AG09319 (cell line): ENCODE data around the gene CCDC200.
A peak's percentile ranks its signal among the peaks of the same experiment; 100 is the strongest.
"Not testable (repeated sequence)": the region's sequence is repeated elsewhere in the genome, so short reads cannot be mapped to it uniquely, and the experiment has no call there.

Experiments
- DNase-seq: peaks from one replicate; pipeline ENCODE4 v3.0.0-alpha.2; 2010; ENCODE audit warnings: low read depth; ENCODE audit errors: extremely low read depth
- CTCF ChIP-seq: IDR thresholded peaks from 2 replicates; pipeline ENCODE4 v1.5.1; 2011; ENCODE audit warnings: low read depth, mild to moderate bottlenecking, inconsistent platforms, low read length, moderate library complexity

The CCDC200 gene

GRCh38 chr17:43216369-43216761, 12.1 kb downstream of the CCDC200 start:
- no peak for DNase-seq
- TF ChIP-seq CTCF: no peak

GRCh38 chr17:43215341-43215740, 13.1 kb downstream of the CCDC200 start:
- no peak for DNase-seq
- TF ChIP-seq CTCF: no peak

DNA sequence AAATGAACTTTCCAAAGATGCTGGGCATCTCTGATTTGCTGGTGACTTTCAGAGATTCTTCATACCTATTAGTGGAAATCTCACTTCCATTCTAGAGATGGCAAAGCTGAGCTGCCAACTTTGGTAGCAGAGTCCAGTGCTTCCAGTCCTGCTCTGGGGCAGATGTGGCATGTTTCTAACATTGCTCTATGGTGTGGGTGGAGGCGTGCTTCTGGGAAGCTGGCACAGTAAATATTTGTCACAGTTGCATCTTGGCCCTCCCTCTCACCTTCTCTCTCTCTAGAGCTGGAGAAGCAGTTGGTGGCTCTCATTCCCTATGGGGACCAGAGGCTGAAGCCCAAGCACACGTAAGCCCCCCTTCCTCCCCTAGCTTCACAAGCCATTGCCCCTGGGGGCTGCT, 14.9 kb downstream of the CCDC200 start:
- TF ChIP-seq CTCF: no peak
- DNase-seq: no peak

DNA sequence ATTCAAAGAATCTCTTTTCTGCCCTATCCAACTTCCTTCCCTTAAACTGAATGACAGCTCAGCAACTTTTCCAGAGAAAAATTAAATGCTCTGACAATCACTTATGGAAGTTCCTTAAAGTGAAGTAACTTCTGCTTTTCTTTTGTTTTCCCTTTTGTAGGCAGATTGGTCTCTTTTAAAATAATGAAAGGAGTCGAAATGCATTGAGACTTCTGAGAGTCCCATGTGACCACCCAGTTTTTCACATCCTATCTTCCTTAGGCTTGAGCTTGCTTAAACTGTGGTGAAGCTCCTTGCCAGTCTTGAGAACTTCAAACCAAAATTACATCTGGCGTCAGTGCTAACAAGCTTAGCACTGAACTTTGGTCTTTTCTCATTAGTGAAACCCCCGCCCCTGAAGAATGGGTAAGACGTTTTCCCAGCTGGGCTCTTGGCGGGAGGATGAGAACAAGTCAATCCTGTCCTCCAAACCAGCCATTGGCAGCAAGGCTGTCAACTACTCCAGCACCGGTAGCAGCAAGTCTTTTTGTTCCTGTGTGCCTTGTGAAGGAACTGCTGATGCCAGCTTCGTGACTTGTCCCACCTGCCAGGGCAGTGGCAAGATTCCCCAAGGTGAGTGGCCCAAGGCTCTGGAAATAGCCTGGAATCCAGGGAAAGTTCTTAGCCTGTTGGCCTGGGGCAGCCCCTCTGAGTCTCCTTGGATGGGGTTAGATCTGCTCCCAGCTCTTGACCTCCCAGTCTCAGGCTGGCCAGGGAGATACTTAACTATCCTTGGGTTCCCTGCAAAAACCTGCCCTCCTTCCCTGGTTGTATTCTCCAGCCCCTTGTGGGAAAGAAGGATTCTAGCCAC, 15.6 kb downstream of the CCDC200 start:
- DNase-seq: no peak
- no peak for TF ChIP-seq CTCF

DNA sequence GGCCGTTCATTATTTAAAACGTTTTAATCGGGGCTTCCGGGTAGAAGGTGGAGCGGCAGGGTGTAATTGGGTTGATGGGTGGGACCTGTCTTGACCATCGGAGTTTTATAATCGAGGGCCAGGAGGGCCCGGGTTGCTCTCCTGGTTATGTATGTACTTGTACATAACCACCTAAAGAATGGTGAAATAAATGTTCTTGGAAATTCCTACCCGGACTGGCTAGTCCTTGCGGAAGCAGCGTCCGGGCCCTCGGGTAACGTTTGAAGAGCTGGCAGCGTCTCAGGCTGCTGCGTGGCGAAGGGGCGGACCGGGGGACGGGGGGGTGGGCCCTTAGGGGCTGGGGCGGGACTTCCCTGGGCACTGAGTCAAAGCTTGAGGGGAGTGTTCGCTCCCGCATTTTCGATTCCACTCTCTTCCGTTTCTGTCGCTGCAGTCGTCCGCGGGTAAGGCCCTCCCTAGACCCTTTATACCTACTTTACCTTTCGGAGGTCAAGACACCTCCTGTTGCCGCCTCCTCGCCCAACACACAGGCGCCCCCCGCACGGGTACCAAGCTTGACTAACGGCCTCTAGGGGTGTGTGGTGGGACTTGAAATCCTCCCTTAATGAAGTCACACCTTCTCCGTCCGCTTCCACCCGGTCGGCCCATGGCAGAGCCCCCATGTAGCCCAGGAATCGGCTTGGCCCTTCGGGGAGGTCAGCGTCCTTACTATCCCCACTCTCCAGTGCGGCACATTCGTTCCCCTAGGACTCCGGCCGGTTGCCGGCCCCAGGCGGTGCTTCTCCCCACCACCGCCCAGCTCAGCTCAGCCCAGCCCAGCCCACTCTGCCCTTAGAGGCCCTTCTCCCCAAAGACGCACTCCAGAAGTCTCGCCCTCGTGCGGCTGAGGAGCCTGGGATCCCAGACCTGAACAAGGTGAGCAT, 16.7 kb downstream of the CCDC200 start, which contains the start of gene TMEM106A:
Gene TMEM106A, plus strand, starts transcription at position 396 of the 923 bp plus-strand sequence. CDS start 1,167 bp downstream, outside the sequence.
- TF ChIP-seq CTCF: peak; percentile 34
- peak; percentile 69 for DNase-seq

GRCh38 chr17:43211123-43211479, 17.3 kb downstream of the CCDC200 start:
- DNase-seq: no peak
- no peak for TF ChIP-seq CTCF

DNA sequence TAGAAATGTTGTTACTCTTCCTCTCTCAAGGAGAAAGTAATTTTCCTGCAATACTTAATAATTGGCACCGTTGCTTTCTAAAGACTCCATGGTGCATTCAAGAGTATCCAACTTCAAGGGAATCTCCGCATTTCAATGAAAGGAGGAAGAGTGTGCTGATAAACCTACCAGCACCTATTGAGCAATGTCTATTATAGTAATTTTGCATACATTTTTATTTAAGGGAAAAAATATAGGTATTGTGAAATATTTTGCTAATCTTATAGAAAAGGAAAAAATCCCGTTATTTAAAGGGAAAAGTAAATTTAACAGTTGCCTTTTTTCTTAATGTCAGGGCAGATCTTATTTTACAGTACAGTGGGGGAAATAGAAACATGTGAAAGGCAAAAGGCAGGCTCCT, 17.8 kb downstream of the CCDC200 start:
- no peak for TF ChIP-seq CTCF
- no peak for DNase-seq

- not testable (repeated sequence) for DNase-seq
These were observed 25.4 kb downstream of the CCDC200 start for GRCh38 chr17:43203013-43203412.
